ENCODE measurements around the gene FANCM. TPM values are rescaled to one million over a fixed set of nuclear protein-coding genes. Genes with fewer than 3 reads are reported as not detected.

Gene FANCM, protein sequence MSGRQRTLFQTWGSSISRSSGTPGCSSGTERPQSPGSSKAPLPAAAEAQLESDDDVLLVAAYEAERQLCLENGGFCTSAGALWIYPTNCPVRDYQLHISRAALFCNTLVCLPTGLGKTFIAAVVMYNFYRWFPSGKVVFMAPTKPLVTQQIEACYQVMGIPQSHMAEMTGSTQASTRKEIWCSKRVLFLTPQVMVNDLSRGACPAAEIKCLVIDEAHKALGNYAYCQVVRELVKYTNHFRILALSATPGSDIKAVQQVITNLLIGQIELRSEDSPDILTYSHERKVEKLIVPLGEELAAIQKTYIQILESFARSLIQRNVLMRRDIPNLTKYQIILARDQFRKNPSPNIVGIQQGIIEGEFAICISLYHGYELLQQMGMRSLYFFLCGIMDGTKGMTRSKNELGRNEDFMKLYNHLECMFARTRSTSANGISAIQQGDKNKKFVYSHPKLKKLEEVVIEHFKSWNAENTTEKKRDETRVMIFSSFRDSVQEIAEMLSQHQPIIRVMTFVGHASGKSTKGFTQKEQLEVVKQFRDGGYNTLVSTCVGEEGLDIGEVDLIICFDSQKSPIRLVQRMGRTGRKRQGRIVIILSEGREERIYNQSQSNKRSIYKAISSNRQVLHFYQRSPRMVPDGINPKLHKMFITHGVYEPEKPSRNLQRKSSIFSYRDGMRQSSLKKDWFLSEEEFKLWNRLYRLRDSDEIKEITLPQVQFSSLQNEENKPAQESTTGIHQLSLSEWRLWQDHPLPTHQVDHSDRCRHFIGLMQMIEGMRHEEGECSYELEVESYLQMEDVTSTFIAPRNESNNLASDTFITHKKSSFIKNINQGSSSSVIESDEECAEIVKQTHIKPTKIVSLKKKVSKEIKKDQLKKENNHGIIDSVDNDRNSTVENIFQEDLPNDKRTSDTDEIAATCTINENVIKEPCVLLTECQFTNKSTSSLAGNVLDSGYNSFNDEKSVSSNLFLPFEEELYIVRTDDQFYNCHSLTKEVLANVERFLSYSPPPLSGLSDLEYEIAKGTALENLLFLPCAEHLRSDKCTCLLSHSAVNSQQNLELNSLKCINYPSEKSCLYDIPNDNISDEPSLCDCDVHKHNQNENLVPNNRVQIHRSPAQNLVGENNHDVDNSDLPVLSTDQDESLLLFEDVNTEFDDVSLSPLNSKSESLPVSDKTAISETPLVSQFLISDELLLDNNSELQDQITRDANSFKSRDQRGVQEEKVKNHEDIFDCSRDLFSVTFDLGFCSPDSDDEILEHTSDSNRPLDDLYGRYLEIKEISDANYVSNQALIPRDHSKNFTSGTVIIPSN (N-terminal part only)
- total RNA-seq: 4.4 TPM in 2 replicates
- long read RNA-seq, partial matches to known transcripts: 32 of 41 reads
- long read RNA-seq, other reads (novel, unspliced or antisense): 8 of 41 reads

DNA sequence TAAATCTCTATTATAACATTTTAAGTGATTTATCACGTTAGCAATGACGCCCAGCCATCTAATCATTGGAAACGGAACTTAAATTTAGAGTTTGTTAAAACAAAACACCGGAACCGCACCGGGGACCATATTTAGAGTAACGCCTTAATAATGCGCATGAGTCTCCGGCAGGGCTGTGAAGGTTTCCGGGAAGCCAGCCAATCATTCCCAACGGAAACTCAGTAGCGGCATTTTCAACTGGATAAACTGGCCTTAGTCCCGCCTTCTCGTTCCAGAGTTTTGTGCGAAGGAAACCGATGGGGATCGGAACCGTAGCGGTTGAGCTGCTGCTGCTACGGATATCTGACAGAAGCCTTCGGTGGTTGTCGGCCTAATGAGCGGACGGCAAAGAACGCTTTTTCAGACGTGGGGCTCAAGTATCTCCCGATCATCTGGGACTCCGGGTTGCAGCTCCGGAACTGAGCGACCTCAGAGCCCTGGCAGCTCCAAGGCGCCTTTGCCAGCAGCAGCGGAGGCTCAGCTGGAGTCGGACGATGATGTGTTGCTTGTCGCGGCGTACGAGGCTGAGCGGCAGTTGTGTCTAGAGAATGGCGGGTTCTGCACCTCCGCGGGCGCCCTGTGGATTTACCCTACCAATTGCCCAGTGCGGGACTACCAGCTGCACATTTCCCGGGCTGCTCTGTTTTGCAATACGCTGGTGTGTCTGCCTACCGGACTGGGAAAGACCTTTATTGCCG, at the start of gene FANCM:
Gene FANCM (plus strand): TSS at position 272 of the 737 bp plus-strand sequence. CDS start 102 bp downstream, at position 374.
- peak; percentile 96 for DNase-seq (ENCODE audit: extremely low spot score, unreplicated experiment)
- H3K4me1 Mint-ChIP-seq (ENCODE audit: unreplicated experiment): peaks cover 36% of the 10 kb centered on the region
- no peaks in the 10 kb centered on the region for H3K27me3 Mint-ChIP-seq (ENCODE audit: unreplicated experiment)
- peak within 1 kb of the TSS; percentile 98 for H3K27ac Mint-ChIP-seq (ENCODE audit: unreplicated experiment)
- H3K36me3 Mint-ChIP-seq (ENCODE audit: unreplicated experiment): peaks cover 1% of the 10 kb centered on the region
- TF ChIP-seq, protein P1, sequence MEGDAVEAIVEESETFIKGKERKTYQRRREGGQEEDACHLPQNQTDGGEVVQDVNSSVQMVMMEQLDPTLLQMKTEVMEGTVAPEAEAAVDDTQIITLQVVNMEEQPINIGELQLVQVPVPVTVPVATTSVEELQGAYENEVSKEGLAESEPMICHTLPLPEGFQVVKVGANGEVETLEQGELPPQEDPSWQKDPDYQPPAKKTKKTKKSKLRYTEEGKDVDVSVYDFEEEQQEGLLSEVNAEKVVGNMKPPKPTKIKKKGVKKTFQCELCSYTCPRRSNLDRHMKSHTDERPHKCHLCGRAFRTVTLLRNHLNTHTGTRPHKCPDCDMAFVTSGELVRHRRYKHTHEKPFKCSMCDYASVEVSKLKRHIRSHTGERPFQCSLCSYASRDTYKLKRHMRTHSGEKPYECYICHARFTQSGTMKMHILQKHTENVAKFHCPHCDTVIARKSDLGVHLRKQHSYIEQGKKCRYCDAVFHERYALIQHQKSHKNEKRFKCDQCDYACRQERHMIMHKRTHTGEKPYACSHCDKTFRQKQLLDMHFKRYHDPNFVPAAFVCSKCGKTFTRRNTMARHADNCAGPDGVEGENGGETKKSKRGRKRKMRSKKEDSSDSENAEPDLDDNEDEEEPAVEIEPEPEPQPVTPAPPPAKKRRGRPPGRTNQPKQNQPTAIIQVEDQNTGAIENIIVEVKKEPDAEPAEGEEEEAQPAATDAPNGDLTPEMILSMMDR (IDR thresholded peaks at IDR 0.05): no peak
- H3K9me3 Mint-ChIP-seq (ENCODE audit: unreplicated experiment): no peaks in the 10 kb centered on the region
- H3K4me3 Mint-ChIP-seq (ENCODE audit: unreplicated experiment): peak within 1 kb of the TSS; percentile 100

DNA sequence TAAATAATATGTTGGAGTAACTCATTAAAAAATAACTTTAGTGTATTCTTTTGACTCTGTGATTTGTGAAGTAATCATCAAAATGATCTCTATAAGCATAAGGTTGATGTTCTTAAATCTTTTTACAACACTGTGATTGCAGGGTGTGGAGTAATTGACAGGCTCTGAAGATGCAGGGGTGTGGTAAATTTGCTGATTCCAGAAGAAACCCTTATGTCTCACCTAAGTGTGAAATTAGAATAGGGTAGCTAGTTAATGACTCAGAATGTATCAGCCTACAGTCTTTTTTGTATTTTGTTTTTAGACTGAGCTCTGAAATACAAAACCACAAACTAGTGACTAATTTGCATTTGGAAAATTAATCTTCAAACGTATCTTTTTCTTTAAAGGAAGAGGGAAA, 45.9 kb upstream of the FANCM start:
- TF ChIP-seq, protein P1 (IDR thresholded peaks at IDR 0.05): no peak
- no peak overlapping the region for H3K4me3 Mint-ChIP-seq (ENCODE audit: unreplicated experiment)
- no peaks in the 10 kb centered on the region for H3K9me3 Mint-ChIP-seq (ENCODE audit: unreplicated experiment)
- no peak for DNase-seq (ENCODE audit: extremely low spot score, unreplicated experiment)
- H3K36me3 Mint-ChIP-seq (ENCODE audit: unreplicated experiment): peaks cover 12% of the 10 kb centered on the region
- H3K27ac Mint-ChIP-seq (ENCODE audit: unreplicated experiment): peak overlapping the region; percentile 27
- no peaks in the 10 kb centered on the region for H3K27me3 Mint-ChIP-seq (ENCODE audit: unreplicated experiment)
- H3K4me1 Mint-ChIP-seq (ENCODE audit: unreplicated experiment): peaks cover 60% of the 10 kb centered on the region

DNA sequence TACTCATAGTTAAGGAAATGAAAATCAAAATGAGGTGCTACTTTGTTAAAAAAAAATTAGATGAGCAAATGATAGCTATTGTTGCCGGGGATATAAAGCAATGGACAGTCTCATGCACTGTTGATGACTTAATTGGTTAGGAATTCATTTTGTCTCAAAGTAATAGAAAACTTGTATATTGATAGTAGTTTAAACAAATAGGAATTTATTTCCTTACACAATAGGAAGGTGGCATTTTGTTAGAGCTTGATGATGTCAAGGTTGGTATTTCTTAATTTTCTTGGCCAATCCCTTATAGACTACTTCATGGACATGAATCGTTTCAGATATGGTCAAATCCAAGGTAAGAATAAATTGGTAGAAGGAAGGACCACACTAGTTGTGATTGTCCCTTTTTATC, 44.0 kb upstream of the FANCM start:
- Mint-ChIP-seq H3K36me3 (ENCODE audit: unreplicated experiment) (peaks cover 22% of the 10 kb centered on the region), H3K9me3 (ENCODE audit: unreplicated experiment) (no peaks in the 10 kb centered on the region), H3K4me3 (ENCODE audit: unreplicated experiment) (no peak overlapping the region), H3K27me3 (ENCODE audit: unreplicated experiment) (no peaks in the 10 kb centered on the region), H3K27ac (ENCODE audit: unreplicated experiment) (no peak overlapping the region), H3K4me1 (ENCODE audit: unreplicated experiment) (peaks cover 42% of the 10 kb centered on the region)
- no peak for DNase-seq (ENCODE audit: extremely low spot score, unreplicated experiment)
- TF ChIP-seq, protein P1 (IDR thresholded peaks at IDR 0.05): no peak

DNA sequence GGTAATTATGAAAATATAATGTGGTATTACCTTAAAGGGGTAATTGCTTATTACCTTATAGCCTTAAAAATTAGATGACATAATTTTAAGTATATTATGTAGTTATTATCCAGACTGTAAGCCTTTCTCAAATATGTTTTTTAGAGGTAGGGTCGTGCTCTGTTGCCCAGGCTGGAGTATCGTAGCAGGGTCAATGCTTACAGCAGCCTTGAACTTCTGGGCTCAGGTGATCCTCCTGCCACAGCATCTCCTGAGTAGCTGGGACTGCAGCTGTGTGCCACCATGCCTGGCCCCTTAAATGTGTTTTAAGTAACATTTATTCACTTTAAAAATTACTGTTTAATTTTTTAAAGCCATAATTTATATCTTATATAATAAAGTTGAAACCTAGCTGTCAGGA, 41.5 kb upstream of the FANCM start:
- Mint-ChIP-seq H3K27ac (ENCODE audit: unreplicated experiment) (no peak overlapping the region), H3K9me3 (ENCODE audit: unreplicated experiment) (no peaks in the 10 kb centered on the region), H3K4me3 (ENCODE audit: unreplicated experiment) (no peak overlapping the region)

More for the DNA sequence above, 41.5 kb upstream of the FANCM start:
- Mint-ChIP-seq H3K4me1 (ENCODE audit: unreplicated experiment) (peaks cover 24% of the 10 kb centered on the region), H3K36me3 (ENCODE audit: unreplicated experiment) (peaks cover 37% of the 10 kb centered on the region), H3K27me3 (ENCODE audit: unreplicated experiment) (no peaks in the 10 kb centered on the region)
- DNase-seq (ENCODE audit: extremely low spot score, unreplicated experiment): no peak
- TF ChIP-seq, protein P1 (IDR thresholded peaks at IDR 0.05): no peak
